ENCODE results near the gene COL4A2. TPM values are rescaled to one million over a fixed set of nuclear protein-coding genes. Genes with fewer than 3 reads are reported as not detected.

The COL4A2 gene
- total and polyA plus RNA-seq, 2 donors (not counting 1 experiment from before 2014, with no cell fraction given) = 0.17 TPM; not detected in 1

- no peaks in the 10 kb centered on the region for H4K20me1 ChIP-seq (ENCODE audit: control insufficient read depth, insufficient read depth, low read length, poor library complexity, severe bottlenecking)
- DNase-seq (no peak), ATAC-seq (ENCODE audit: low read depth) (no peak)
- no peak overlapping the region for H3K4me2 ChIP-seq (replicated peaks; ENCODE audit: low read depth, low read length, poor library complexity, severe bottlenecking)
- Mint-ChIP-seq H3K27me3 (peaks cover 22% of the 10 kb centered on the region), H3K9me3 (ENCODE audit: insufficient read depth) (no peaks in the 10 kb centered on the region), H3K4me3 (no peak overlapping the region), H3K4me1 (no peaks in the 10 kb centered on the region), H3K27ac (no peak overlapping the region)
- CTCF ChIA-PET = no interaction called here
- H3K36me3 ChIP-seq (replicated peaks in 1 of 2; ENCODE audit: control extremely low read depth in 1 of 2, control insufficient read depth in 1 of 2, extremely low read depth in 1 of 2, insufficient read depth in 2 of 2, low read length in 1 of 2) = no peaks in the 10 kb centered on the region
- TF ChIP-seq EZH2 (IDR thresholded peaks at IDR 0.05; ENCODE audit: borderline replicate concordance, insufficient read depth, low read depth, low read length, poor library complexity, severe bottlenecking) = no peak
- no peak for TF ChIP-seq CTCF (IDR thresholded peaks at IDR 0.05)
- H3K27me3 ChIP-seq (replicated peaks in 1 of 4; ENCODE audit: control extremely low read depth in 1 of 4, control insufficient read depth in 3 of 4, insufficient read depth in 4 of 4, low read length in 3 of 4) = peaks cover 0 to 13% (median 0%) of the 10 kb centered on the region in 4 experiments
- H3K4me1 ChIP-seq (ENCODE audit: control insufficient read depth in 2 of 2, insufficient read depth in 2 of 2, low read length in 2 of 2) = no peaks in the 10 kb centered on the region
- WGBS (ENCODE audit: insufficient coverage) = 73% methylated on average over 12 of the region's 14 CpGs
- H3K79me2 ChIP-seq (ENCODE audit: control insufficient read depth, insufficient read depth, low read length) = no peaks in the 10 kb centered on the region
- H3K27ac ChIP-seq (ENCODE audit: low read length in 2 of 2) = no peak overlapping the region
- H2AFZ ChIP-seq (ENCODE audit: insufficient read depth, low read depth, low read length, poor library complexity, severe bottlenecking) = no peak overlapping the region
- POLR2A ChIA-PET = no interaction called here
- no peak overlapping the region for H3K4me3 ChIP-seq (ENCODE audit: control extremely low read depth in 1 of 5, extremely low read depth in 1 of 5, insufficient read depth in 1 of 5, low read depth in 2 of 5, low read length in 4 of 5)
- intact Hi-C loops (cut with micrococcal nuclease) = no loop called here
- H3K9me3 ChIP-seq (ENCODE audit: control extremely low read depth in 1 of 3, control insufficient read depth in 2 of 3, insufficient read depth in 1 of 3, low read length in 2 of 3) = peaks cover 0 to 12% (median 0%) of the 10 kb centered on the region in 3 donors
- no peak overlapping the region for H3K9ac ChIP-seq (ENCODE audit: low read length)
Measured at GRCh38 chr13:110380359-110381028, 73.4 kb downstream of the COL4A2 start.

GRCh38 chr13:110381029-110381360 lies 73.9 kb downstream of the COL4A2 start:
- Histone ChIP-seq H3K9me3 (ENCODE audit: control extremely low read depth in 1 of 3, control insufficient read depth in 2 of 3, insufficient read depth in 1 of 3, low read length in 2 of 3) (peaks cover 0 to 12% (median 0%) of the 10 kb centered on the region in 3 donors), H3K36me3 (replicated peaks in 1 of 2; ENCODE audit: control extremely low read depth in 1 of 2, control insufficient read depth in 1 of 2, extremely low read depth in 1 of 2, insufficient read depth in 2 of 2, low read length in 1 of 2) (no peaks in the 10 kb centered on the region), H3K27me3 (replicated peaks in 1 of 4; ENCODE audit: control extremely low read depth in 1 of 4, control insufficient read depth in 3 of 4, insufficient read depth in 4 of 4, low read length in 3 of 4) (peaks cover 0 to 13% (median 0%) of the 10 kb centered on the region in 4 experiments), H3K27ac (ENCODE audit: low read length in 2 of 2) (no peak overlapping the region), H3K79me2 (ENCODE audit: control insufficient read depth, insufficient read depth, low read length) (no peaks in the 10 kb centered on the region), H3K4me3 (ENCODE audit: control extremely low read depth in 1 of 5, extremely low read depth in 1 of 5, insufficient read depth in 1 of 5, low read depth in 2 of 5, low read length in 4 of 5) (no peak overlapping the region), H3K9ac (ENCODE audit: low read length) (no peak overlapping the region), H2AFZ (ENCODE audit: insufficient read depth, low read depth, low read length, poor library complexity, severe bottlenecking) (no peak overlapping the region), H3K4me1 (ENCODE audit: control insufficient read depth in 2 of 2, insufficient read depth in 2 of 2, low read length in 2 of 2) (no peaks in the 10 kb centered on the region), H3K4me2 (replicated peaks; ENCODE audit: low read depth, low read length, poor library complexity, severe bottlenecking) (no peak overlapping the region), H4K20me1 (ENCODE audit: control insufficient read depth, insufficient read depth, low read length, poor library complexity, severe bottlenecking) (no peaks in the 10 kb centered on the region)
- POLR2A ChIA-PET = no interaction called here
- Mint-ChIP-seq H3K4me3 (no peak overlapping the region), H3K27me3 (peaks cover 20% of the 10 kb centered on the region), H3K9me3 (ENCODE audit: insufficient read depth) (no peaks in the 10 kb centered on the region), H3K4me1 (no peaks in the 10 kb centered on the region), H3K27ac (no peak overlapping the region)
- DNase-seq = no peak
- intact Hi-C loops (cut with micrococcal nuclease) = no loop called here
- CTCF ChIA-PET = no interaction called here
- WGBS (ENCODE audit: insufficient coverage) = 77% methylated on average over 8 of the region's 12 CpGs
- no peak for TF ChIP-seq CTCF (IDR thresholded peaks at IDR 0.05)
- no peak for TF ChIP-seq EZH2 (IDR thresholded peaks at IDR 0.05; ENCODE audit: borderline replicate concordance, insufficient read depth, low read depth, low read length, poor library complexity, severe bottlenecking)
- no peak for ATAC-seq (ENCODE audit: low read depth)

Data from B cell (primary cell).